Putamen (tissue), 1 donor: Measurements from ENCODE around the gene HK1.

Experiments
- DNase-seq: peaks from one replicate; pipeline ENCODE4 v3.0.0-alpha.2; 2016; ENCODE audit warnings: low spot score

HK1 gene

GRCh38 chr10:69374931-69375306 lies 96.6 kb downstream of the HK1 start:
- no peak for DNase-seq

DNA sequence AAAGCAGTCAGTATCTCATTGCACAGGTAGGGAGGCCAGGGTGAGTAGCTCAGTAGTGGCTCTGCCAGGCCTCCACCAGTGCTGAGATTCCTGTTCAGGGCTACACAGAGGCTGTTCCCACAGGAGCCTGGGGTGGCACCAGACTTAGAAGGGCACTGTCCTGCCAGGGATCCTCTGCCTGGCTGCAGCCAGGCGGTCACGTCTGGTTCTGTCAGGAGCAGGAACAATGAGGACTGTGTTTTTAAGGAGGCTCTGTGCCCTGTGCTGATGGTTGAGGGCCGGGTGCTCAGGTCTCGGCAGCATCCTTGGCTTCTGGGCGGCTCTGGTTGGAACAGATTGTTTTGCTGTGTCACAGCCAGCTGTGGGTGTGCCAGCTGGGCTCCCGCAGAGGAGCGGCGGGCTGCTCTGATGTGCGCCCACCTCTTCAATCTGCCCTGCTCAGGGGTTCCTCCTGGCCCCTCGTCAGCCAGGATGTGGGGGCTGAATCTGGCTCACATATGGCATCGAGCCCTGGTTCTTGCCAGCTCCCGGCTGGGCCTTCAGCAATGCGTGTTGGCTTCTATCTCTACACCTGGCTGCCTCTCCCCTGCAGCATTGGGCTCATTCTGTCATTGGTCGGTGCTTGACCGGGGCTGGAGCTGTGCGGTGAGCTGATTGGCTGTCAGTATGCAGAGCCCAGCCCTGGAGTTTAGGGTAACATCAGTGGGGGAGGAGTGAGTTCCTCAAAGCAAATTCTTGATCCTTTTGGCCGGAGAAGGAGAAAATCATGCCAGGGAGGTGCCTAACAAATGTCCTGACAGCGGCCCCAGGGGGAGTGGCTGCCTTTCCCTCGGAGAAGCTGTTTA lies 97.2 kb downstream of the HK1 start:
- peak; percentile 19 for DNase-seq

GRCh38 chr10:69376662-69377061 lies 98.4 kb downstream of the HK1 start:
- DNase-seq: no peak

- DNase-seq: no peak
These were observed 98.9 kb downstream of the HK1 start for GRCh38 chr10:69377191-69377590.

DNA sequence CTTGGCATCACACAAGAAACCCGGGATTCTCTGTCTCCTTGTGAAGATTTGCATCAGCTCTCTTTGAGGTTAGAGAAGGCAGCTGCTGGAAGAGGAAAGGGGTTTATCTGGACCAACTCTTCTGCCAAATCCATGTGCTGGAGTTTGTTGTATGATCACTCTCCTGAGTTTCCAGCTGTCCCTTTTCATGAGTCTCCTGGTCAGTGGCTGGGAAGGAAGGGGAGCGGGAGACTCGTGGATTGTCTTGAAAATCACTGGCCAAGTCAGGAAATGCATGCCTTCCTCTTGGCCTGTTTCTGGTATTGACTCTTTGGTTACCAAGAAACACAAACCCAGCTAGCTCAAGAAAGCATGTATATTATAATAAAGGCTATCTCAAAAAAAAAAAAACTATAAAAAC lies 99.6 kb downstream of the HK1 start:
- no peak for DNase-seq

- DNase-seq: no peak
These were observed 101.5 kb downstream of the HK1 start for GRCh38 chr10:69379800-69380199.

DNA sequence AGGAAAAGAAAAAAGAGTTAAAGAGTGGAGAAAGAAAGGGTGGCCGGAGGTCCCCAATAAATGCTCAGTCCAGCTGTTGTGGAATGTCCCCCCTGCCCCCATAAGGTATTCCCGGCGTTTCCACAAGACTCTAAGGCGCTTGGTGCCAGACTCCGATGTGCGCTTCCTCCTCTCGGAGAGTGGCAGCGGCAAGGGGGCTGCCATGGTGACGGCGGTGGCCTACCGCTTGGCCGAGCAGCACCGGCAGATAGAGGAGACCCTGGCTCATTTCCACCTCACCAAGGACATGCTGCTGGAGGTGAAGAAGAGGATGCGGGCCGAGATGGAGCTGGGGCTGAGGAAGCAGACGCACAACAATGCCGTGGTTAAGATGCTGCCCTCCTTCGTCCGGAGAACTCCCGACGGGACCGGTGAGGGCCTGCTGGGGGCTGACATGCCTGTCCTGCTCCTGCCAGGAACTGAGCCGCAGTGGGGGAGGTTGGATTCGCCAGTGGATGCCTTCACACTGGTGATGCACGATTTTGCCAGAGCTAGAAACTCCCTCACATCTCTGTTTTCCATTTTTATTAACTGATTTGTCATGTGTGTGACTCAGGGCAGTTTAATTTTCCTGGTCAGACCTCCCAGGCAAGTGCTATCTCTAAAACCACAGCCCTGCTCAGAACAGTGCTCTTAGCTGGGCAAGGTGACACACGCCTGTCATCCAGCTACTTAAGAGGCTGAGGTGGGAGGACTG lies 104.3 kb downstream of the HK1 start:
- no peak for DNase-seq

DNA sequence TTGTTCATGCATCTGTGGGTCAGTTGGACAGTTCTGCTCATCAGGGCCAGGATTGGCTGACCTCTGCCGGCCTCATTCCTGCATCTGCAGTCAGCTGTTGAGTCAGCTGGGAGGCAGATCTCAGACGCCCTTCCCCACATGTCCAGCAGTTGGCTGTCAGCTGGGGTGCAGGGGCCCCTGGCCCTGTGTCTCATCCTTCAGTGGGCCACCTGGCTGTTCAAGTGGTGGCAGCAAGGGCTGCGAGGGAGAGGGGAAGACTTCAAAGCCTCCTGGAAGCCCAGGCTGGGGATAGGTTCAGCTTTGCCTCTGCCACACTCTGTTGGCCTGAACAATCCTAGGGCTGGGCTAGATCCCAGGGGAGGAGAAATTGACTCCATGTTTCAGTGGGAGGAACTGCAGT lies 105.3 kb downstream of the HK1 start:
- no peak for DNase-seq

DNA sequence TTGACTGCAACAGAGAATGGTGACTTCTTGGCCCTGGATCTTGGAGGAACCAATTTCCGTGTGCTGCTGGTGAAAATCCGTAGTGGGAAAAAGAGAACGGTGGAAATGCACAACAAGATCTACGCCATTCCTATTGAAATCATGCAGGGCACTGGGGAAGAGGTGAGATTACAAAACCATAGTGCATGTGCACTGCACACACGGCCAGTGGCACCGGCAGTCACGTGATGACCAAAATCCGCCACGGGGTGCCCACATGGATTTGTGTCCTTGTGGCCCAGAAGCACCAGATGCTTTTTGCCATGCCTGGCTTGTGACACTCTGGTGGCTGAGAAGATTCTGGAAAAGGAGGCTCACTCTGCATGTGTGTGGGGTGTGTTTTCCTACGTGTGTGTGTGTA lies 106.0 kb downstream of the HK1 start:
- no peak for DNase-seq

DNA sequence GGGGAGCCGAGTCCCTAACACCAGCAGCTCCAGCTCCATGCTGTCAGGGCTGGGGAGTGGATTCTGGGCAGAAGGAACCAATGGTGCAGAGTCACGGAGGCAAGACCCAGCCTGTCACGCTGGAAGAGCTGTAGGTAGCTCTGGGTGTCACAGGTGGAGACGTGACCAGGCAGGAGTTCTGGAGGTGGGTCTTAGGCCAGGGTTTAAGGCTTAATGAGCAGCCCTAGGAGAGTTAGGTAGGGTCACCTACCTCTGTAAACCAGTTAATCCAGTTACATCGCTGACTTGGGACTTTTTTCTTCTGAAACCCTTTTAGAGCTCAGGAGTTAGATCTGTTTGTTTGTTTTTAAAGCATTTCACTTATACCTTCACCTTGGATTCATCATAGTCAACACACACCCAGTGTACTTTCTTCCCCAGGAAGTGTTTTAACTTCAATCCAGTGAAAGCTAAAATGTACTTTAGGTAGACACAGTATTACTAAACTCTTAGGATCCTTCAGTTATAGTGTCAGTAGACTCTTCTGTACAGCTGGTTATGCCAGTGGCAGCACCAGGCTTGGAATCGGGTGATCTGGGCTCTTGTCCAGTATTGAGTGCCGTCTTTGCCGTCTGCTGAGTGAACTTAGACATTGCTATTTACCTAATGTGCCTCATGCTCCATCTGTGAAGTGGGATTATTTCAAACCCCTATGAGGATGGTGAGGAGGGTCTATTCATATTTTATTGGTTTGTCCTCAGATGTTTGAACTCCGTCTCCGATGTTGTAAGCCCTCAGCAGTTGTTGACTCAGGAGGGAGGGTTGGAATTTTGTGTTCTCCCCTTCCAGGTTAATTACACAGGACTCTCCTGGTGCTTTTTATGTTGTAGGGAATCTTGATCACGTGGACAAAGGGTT lies 107.4 kb downstream of the HK1 start:
- DNase-seq: no peak

GRCh38 chr10:69387500-69387899 lies 109.2 kb downstream of the HK1 start:
- DNase-seq: no peak

- DNase-seq: no peak
These were observed 110.2 kb downstream of the HK1 start for GRCh38 chr10:69388488-69388887.

DNA sequence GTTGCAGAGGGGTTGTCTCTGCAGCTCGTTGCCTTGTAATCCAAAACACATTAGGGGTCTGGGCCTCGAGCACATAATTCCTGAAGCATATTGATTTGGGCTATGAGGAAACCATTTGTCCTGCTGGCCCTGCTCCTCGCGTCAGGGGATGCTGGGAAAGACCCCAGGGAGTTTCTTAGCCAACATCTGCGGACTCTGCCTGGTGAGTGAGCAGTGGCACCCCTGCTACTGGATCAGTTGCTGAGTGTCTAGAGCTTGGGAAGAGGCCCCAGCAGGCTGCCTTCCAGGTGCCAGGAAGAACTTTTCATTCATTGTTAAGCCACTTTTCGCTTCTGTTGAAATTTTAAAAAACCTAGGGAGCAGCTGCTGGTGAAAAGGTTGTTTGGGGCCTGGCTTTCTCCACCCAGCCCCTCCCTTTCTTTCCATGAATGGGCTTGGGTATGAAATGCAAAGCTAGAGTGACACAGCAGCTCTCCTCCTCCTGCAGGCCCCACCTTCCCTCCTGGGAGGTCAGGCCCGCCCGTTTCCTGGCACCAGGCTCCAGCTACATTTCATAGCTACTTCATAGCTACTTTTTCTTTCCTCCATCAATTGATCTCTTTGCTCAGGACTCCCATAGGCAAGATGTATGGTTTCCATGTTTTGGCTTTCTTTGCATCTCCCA lies 111.7 kb downstream of the HK1 start:
- DNase-seq: no peak

- no peak for DNase-seq
These were observed 112.9 kb downstream of the HK1 start for GRCh38 chr10:69391158-69391557.

GRCh38 chr10:69392481-69393000 lies 114.2 kb downstream of the HK1 start:
- peak; percentile 62 for DNase-seq

DNA sequence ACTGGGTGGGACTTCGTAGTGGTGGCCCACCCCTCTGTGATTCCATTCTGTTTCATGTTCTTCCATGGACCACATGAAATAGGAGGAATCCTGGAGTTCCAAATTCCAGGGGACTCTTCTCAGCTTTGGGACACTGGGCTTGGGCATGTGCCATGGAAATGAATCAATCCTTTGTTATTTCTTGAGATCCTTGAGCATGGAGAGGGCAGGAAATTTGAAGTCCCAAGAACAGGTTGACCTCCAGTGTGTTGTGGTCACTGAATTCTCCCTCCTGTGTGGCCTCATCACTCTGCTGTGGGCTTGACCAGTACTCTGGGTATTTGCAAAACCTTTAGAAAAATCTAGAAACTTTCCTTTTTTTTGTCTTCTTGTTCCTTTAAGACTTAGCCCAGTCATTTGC lies 115.7 kb downstream of the HK1 start:
- no peak for DNase-seq

DNA sequence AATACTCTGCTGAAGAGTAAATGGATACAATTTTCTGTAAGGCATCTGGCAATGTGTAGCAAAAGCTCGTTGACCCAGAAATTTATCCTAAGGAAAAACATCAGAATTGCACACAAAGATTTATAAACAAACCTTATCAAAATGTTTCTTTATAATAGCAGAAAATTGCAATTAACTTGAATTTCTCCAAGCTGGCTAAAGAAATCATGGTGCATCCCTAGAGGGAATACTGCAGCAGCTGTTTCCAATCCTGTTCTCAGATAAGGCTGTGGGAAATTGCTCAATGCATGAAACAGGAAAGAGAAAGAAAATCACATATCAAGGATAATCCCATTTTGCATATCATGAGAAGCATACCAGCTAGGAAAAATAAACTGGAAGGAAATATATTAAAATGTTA lies 119.7 kb downstream of the HK1 start:
- no peak for DNase-seq

GRCh38 chr10:69398466-69398865 lies 120.2 kb downstream of the HK1 start:
- DNase-seq: no peak

DNA sequence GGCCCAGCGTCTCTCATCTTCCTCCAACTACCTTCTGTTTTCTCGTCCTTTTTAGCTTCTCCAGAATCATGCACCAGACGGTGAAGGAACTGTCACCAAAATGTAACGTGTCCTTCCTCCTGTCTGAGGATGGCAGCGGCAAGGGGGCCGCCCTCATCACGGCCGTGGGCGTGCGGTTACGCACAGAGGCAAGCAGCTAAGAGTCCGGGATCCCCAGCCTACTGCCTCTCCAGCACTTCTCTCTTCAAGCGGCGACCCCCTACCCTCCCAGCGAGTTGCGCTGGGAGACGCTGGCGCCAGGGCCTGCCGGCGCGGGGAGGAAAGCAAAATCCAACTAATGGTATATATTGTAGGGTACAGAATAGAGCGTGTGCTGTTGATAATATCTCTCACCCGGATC lies 122.6 kb downstream of the HK1 start:
- DNase-seq: no peak

DNA sequence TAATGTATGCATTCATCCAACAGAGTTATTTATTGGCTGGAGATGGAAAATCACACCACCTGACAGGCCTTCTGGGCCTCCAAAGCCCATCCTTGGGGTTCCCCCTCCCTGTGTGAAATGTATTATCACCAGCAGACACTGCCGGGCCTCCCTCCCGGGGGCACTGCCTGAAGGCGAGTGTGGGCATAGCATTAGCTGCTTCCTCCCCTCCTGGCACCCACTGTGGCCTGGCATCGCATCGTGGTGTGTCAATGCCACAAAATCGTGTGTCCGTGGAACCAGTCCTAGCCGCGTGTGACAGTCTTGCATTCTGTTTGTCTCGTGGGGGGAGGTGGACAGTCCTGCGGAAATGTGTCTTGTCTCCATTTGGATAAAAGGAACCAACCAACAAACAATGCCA lies 123.1 kb downstream of the HK1 start:
- DNase-seq: no peak

DNA sequence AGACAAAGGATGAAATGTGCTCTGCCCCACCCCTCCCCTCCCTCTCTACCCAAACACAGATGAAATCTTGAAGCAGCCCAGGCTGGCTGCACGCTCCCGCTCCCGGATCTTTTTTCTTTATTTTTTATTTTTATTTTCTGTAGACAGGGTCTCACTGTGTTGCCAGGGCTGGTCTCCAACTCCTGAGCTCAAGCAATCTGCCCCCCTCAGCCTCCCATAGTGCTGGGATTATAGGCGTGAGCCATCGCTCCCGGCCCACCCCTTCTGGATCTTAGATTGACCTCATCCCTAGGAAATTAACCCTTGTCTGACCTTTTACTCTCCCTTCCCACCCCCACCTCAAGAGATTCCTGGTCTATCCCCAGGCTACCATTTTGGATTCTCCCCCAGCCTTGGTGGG lies 124.1 kb downstream of the HK1 start:
- DNase-seq: no peak

DNA sequence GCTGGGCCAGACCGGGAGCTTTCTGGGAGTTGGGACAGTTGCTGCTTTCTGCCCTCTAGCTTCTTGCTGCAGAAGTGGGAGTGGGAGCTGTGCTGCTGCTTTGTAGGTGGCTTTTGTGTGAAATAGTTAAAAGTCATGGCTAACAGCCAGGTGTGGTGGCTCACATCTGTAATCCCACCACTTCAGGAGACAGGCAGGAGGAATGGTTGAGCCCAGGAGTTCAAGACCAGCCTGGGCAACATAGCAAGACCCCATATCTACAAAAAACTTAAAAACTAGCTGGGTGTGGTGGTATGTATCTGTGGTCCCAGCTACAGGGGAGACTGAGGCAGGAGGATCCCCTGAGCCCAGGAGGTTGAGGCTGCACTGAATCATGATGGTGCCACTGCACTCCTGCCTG lies 124.8 kb downstream of the HK1 start:
- DNase-seq: no peak
